Osteocyte (in vitro differentiated cells): ENCODE data around the gene COG3. TPM values are rescaled to one million over a fixed set of nuclear protein-coding genes. Genes with fewer than 3 reads are reported as not detected.

Source experiments
- DNase-seq: peaks from one replicate; pipeline ENCODE4 v3.0.0; 2021; ENCODE audit warnings: mixed read lengths; ENCODE audit not compliant: unreplicated experiment; ENCODE audit errors: extremely low spot score
- H3K27ac Mint-ChIP-seq: one replicate; pipeline ENCODE4 v1.8.0; 2021; ENCODE audit warnings: mild to moderate bottlenecking, mixed read lengths; ENCODE audit not compliant: unreplicated experiment
- H3K27me3 Mint-ChIP-seq: one replicate; pipeline ENCODE4 v1.8.0; 2021; ENCODE audit warnings: mixed read lengths; ENCODE audit not compliant: unreplicated experiment
- H3K36me3 Mint-ChIP-seq: one replicate; pipeline ENCODE4 v1.8.0; 2021; ENCODE audit warnings: mixed read lengths; ENCODE audit not compliant: unreplicated experiment
- H3K4me1 Mint-ChIP-seq: one replicate; pipeline ENCODE4 v1.8.0; 2021; ENCODE audit warnings: mixed read lengths; ENCODE audit not compliant: unreplicated experiment
- H3K4me3 Mint-ChIP-seq: one replicate; pipeline ENCODE4 v1.8.0; 2021; ENCODE audit warnings: mild to moderate bottlenecking, moderate library complexity, mixed read lengths; ENCODE audit not compliant: unreplicated experiment
- H3K9me3 Mint-ChIP-seq: one replicate; pipeline ENCODE4 v1.8.0; 2021; ENCODE audit warnings: mixed read lengths; ENCODE audit not compliant: unreplicated experiment
- CTCF ChIP-seq: fragments of 200-600 bp; sonication (generic); IDR thresholded peaks from 2 replicates; pipeline ENCODE4 v1.5.0; 2021; ENCODE audit warnings: antibody characterized with exemption, mild to moderate bottlenecking, moderate library complexity
- total RNA-seq: library from RNA; stranded (reverse); gene quantifications from 2 replicates; pipeline ENCODE4 v1.2.1, GENCODE V29; 2021

COG3 gene
- total RNA-seq, 1 donor from 2014 or later, result 31.0 TPM

DNA sequence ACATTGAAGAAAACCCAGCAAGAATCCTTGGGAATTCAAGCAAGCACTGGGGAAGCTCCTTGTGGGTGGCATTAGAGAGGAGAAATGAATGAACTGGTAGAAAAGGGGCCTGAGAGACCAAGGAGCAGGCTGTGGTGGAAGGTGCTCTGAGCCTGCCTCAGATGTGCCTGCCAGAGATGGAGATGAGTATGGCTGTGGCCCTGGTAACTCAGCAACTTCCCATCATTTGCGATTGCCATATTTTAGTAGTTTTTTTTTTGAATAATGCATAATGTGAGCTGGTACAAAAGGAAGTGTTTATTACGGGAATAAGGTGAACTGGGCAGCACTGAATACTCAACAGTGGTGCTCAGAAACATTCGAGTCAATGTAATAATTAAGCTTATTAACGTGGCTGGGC, 111.7 kb downstream of the COG3 start:
- Mint-ChIP-seq H3K27me3 (peaks cover 77% of the 10 kb centered on the region), H3K4me1 (peaks cover 5% of the 10 kb centered on the region), H3K9me3 (no peaks in the 10 kb centered on the region), H3K27ac (no peak overlapping the region), H3K4me3 (no peak overlapping the region), H3K36me3 (no peaks in the 10 kb centered on the region)
- no peak for DNase-seq
- TF ChIP-seq CTCF, result no peak

- Mint-ChIP-seq H3K27ac (no peak overlapping the region), H3K4me1 (peaks cover 5% of the 10 kb centered on the region), H3K9me3 (no peaks in the 10 kb centered on the region), H3K27me3 (peaks cover 81% of the 10 kb centered on the region), H3K4me3 (no peak overlapping the region), H3K36me3 (no peaks in the 10 kb centered on the region)
- DNase-seq, result no peak
- no peak for TF ChIP-seq CTCF
Observed at GRCh38 chr13:45582408-45583076, 117.8 kb downstream of the COG3 start.

DNA sequence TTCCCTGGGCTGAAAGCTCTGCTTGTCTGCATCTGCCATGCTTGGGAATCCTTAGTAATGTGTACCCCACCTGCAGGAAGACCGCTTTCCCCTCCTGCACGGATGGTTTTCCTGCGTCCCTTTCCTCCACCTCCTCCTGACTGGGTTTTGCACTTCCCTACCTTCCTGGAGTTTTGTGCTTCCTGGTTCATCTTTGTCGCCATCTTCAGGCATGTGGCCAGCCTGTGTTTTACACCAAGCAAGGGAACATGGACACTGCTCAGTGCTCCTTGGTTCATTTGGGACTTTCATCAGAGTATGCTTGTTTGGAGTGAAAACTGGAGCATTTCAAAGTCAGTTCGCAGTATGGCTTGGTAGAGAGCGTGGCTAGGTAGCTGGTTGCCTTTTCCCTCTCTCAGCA, 120.1 kb downstream of the COG3 start:
- no peak for DNase-seq
- Mint-ChIP-seq H3K9me3 (no peaks in the 10 kb centered on the region), H3K27ac (no peak overlapping the region), H3K4me3 (no peak overlapping the region), H3K36me3 (no peaks in the 10 kb centered on the region), H3K4me1 (no peaks in the 10 kb centered on the region), H3K27me3 (peaks cover 65% of the 10 kb centered on the region)
- TF ChIP-seq CTCF, result peak; percentile 35

Other genes starting within 250 kb of the COG3 start
- 3,315 and 3,393 TPM in 2 replicates for gene TPT1, start 123.8 kb upstream of the COG3 start, total RNA-seq
- gene SLC25A30, start 46.6 kb upstream of the COG3 start, total RNA-seq, result 8.9 and 12.0 TPM in 2 replicates
- not detected in 2 replicates for gene ERICH6B, start 150.8 kb downstream of the COG3 start, total RNA-seq
- gene CBY2, start 237.4 kb downstream of the COG3 start, total RNA-seq, result not detected in 2 replicates